GM18867 (cell line): ENCODE measurements around the gene HOOK2.
"Not testable (repeated sequence)": the region's sequence is repeated elsewhere in the genome, so short reads cannot be mapped to it uniquely, and the experiment has no call there.

ENCODE experiments used
- ATAC-seq: cut with Tn5 transposase; IDR thresholded peaks from one replicate; pipeline ENCODE4 v1.9.1; 2021; ENCODE audit warnings: mild to moderate bottlenecking, moderate library complexity; ENCODE audit not compliant: unreplicated experiment

HOOK2 gene

GRCh38 chr19:12774588-12775555, at the start of gene HOOK2:
HOOK2 (minus strand) TSS chr19:12775552; CDS start chr19:12775449, 103 bp downstream.
- ATAC-seq = peak; percentile 5

DNA sequence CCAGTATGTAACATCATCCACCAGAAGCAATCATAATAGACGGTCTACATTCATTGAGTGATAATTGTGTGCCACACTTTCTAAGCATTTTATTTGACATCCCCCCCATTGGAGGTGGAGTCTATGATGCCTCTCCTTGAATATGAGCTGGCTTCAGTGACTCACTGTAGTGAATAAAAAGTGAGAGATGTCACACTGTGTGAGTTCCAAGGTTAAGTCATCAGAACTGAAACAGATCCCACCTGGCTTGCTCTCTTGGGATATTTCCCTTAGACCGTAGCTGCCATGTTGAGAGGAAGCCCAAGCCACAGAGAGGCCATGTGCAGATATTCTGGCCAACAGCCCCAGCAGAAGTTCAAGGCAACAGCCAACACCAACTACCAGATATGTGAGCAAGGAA, 46.4 kb upstream of the HOOK2 start:
- ATAC-seq = no peak

DNA sequence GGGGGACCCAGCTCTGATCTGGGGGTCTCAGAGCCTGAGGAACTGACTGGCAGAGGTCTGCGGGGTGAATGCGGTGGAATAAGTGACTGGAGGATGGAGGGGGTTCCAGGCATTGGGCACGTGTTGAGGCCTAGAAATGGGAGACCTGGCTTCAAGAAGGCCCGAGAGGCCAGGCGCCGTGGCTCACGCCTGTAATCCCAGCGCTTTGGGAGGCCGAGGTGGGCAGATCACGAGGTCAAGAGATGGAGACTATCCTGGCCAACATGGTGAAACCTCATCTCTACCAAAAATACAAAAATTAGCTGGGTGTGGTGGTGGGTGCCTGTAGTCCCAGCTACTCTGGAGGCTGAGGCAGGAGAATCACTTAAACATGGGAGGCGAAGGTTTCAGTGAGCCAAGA, 42.5 kb upstream of the HOOK2 start:
- ATAC-seq = not testable (repeated sequence)

DNA sequence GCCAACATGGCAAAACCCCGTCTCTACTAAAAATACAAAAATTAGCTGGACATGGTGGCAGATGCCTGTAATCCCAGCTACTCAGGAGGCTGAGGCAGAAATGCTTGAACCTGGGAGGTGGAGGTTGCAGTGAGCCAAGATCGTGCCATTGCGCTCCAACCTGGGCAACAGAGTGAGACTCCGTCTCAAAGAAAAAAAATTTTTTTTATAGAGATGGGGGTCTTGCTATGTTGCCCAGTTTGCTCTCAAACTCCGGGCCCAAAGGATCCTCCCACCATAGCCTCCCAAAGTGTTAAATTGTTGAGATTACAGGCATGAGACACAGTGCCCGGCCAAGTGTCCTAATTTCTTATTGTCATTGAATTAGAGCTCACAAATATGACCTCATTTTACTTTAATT, 41.8 kb upstream of the HOOK2 start:
- not testable (repeated sequence) for ATAC-seq

DNA sequence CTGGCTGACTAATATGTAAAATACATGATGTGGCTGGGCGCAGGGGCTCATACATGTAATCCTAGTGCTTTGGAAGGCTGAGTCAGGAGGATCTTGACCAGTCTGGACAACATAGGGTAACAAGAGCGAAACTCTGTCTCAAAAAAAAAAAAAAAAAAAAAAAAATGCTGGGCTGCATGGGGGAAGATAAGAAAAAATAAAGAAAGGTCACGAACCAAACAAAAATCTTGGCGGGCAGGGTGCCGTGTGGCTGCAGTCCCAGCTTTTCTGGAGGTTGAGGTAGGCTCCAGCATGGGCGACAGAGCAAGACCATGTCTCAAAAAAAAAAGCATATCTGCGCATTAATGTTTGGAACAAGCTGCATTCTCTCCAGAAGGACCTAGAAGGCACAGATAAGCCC, 39.7 kb upstream of the HOOK2 start:
- no peak for ATAC-seq

- peak; percentile 85 for ATAC-seq
Measured at GRCh38 chr19:12806242-12807081, 31.1 kb upstream of the HOOK2 start, which contains the start of gene RNASEH2A. RNASEH2A (plus strand) TSS chr19:12806584; CDS start chr19:12806674, 90 bp downstream.

DNA sequence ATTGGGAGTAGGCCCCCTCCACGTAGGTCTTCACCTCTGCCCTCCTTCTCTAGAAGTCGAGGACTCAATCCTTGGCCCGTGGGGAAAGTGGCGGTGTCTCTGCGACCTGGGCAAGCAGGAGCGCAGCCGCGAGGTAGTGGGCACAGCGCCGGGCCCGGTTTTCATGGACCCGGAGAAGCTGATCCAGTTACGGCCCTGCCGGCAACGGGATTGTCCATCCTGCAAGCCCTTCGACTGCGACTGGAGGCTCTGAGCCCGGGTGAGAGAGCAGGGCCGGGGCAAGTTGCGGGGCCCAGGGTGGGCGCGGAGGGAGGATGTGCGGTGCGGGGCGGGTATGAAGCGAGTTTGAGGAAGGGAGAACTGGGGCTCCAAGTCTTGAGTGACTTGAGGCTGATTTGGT, 28.7 kb upstream of the HOOK2 start:
- ATAC-seq = no peak

DNA sequence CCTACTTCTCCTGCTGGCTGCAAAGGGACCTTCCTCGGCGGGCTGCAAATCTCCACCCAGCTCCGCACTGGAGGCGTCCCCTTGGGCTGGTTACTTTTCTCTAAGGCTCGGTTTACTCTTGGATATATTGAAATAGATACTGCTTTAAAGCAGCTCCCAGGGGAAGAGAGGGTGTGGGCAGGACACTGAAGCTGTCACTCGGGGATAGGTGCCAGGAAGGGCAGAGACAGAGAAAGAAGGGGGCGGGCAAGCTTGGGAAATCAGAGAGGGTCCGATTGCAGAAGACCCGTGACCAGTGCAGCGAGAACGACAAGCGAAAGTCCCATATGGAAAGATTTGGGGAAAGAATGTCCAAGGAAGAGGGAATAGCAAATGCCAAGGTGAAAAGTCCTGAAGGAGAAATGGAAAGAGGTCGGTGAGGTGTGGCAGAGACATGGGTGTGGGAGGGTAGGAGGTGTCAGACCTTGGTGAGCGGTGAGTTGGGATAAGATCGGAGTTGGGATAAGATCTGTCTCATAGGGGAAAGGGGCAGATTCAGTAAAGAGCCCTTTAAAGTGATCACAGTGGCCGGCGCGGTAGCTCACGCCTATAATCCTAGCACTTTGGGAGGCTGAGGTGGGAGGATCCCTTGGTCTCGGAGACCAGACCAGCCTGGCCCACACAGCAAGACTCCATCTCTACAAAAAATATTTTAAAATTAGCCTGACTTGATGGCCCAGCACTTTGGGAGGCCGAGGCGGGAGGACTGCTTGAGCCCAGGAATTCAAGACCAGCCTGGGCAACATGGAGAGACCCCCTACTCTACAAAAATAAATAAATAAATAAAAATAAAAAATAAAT, 27.1 kb upstream of the HOOK2 start:
- no peak for ATAC-seq

DNA sequence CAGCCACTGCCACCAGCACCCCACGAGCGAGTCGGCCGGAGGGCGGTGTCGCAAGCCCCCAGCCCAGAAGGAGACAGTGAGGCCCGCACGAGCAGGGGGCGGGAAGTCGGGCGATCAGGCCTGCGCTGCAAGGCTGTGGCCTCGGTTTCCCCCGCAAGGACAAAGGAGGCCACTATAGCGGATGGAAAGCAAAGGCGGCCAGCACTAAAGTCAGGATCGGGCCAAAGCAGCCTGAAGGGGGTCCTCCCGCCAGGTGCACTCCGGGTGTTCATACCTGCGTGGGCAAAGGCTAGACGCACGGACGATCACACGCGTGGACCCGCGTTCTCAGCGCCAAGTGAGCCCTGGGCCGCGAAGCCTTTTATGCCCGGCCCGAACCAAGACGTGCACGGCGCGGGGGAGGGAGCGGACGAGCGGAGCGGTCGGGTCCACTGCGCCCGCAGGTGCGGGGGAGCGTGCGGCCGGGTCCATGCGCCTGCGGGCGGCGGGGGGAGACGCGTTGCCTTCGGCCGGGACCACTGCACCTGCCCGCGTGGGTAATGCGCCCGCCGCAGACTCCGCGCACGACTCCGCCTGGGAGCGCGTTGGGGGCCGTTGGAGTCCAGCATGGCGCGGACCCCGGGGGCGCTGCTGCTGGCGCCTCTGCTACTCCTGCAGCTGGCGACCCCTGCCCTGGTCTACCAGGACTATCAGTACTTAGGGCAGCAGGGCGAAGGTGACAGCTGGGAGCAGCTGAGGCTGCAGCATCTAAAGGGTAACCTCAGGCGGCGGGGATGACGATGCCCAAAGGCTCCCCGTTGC, 26.3 kb upstream of the HOOK2 start, which contains the start of the genes PRDX2 and THSD8:
Gene PRDX2, minus strand, starts transcription at position 335 of the 801 bp plus-strand sequence. CDS start 539 bp downstream, outside the sequence.
Gene THSD8, plus strand, starts transcription at position 604 of the 801 bp plus-strand sequence. Its CDS starts 3 bp downstream, at position 607.
- no peak for ATAC-seq

GRCh38 chr19:12800923-12801465, 25.6 kb upstream of the HOOK2 start:
- no peak for ATAC-seq

DNA sequence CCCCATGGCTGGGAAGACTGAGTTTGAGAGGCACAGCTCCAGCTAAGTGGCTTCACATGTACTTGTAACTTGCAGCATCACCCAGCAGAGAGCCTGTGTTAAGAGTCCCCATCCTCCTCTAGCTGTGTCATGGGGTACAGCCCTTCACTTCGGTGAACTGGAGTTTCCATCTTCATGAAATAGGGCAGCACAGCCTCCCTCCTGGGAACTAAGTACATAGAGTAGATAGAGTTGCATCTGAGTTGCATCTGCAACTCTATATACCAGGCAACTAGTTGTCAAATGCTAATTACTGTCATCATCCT, 25.1 kb upstream of the HOOK2 start:
- no peak for ATAC-seq

DNA sequence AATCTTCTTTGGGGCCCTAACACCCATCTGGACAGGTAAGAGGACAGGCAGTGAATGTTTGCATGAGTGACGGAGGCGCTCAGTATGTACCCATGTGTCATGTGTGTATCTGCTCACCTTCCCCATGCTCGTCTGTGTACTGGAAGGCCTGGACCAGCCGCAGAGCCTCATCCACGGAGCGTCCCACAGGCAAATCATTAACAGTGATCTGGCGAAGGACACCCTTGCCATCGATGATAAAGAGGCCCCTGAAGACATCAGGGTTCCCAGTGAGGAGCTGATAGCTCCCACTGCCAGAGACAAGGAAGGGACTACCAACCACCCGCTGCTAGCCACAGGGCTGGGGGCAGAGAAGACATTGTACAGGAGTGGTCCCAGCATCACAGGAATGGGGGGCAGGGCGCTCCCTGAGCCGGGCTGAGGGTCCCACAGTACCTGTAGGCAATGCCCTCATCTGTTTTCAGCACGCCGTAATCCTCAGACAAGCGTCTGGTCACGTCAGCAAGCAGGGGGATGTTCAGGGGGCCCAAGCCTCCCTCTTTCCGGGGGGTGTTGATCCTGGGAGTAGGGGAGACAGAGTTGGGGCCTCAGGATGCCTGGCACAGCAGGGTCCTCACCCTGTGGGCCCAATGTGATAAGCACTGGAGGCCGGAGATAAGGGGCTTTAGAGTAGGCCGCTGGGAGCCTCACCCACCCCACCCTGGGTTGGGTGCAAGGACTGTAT, 24.6 kb upstream of the HOOK2 start:
- ATAC-seq = no peak

DNA sequence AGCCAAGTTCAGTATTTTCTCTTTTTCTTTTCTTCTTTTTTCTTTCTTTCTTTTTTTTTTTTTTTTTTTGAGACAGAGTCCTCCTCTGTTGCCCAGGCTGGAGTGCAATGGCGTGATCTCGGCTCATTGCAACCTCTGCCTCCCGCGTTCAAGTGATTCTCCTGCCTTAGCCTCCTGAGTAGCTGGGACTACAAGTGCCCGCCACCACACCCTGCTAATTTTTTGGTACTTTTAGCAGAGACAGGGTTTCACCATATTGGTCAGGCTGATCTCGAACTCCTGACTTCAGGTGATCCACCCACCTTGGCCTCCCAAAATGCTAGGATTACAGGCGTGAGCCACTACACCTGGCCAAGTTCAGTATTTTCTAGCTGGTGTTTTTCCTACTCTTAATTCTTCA, 22.3 kb upstream of the HOOK2 start:
- ATAC-seq = not testable (repeated sequence)

GRCh38 chr19:12797141-12797587, 21.8 kb upstream of the HOOK2 start:
- ATAC-seq = no peak

- no peak for ATAC-seq
Measured at GRCh38 chr19:12796146-12797071, 21.1 kb upstream of the HOOK2 start.

DNA sequence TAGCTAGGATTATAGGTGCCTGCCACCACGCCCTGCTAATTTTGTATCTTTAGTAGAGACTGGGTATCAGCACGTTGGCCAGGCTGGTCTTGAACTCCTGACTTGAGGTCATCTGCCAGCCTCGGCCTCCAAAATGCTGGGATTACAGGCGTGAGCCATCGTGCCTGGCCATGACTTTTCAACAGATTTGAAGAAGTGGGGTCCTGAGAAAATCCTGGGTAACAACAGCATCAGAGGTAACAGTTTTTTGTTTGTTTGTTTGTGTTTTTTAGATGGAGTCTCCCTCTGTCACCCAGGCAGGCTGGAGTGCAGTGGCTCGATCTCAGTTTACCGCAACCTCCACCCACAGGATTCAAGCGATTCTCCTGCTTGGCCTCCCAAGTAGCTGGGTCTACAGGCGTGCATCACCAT, 19.6 kb upstream of the HOOK2 start:
- ATAC-seq = no peak

DNA sequence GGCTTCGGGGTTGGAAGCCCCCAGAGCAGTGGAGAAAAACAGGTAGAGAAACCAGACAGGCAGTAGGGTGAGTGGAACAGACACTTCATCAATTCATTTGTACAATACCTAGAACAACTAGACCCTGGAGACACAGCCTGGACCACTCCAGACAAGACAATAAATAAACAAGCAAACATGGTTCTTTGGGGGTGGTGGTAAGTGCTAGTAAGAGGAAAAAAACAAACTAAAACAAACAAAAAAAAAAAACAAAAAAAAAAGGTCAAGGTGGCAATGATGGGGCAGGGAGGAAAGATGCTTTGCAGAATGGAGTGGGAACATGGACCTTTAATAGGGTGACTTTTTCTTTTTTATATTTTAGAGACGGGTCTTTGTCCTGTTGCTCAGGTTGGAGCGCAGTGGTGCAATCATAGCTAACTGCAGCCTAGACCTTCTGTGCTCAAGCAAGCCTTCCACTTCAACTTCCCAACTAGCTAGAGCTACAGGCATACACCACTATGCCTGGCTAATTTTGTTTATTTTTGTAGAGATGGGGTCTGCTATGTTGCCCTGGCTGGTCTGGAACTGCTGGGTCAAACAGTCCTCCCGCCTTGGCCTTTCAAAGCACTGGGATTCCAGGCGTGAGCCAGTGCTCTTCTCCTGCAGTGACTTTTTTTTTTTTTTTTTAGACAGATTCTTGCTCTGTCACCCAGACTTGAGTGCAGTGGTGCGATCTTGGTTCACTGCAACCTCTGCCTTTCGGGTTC, 19.0 kb upstream of the HOOK2 start:
- no peak for ATAC-seq
